RKO (cell line): ENCODE measurements around the gene USP36.
"Not testable (repeated sequence)": the region's sequence is repeated elsewhere in the genome, so short reads cannot be mapped to it uniquely, and the experiment has no call there.

Experiments used
- DNase-seq: peaks from one replicate; pipeline ENCODE4 v3.0.0-alpha.2; 2016; ENCODE audit warnings: low spot score

USP36 gene

GRCh38 chr17:78872486-78872885 lies 31.9 kb upstream of the USP36 start:
- no peak for DNase-seq

- no peak for DNase-seq
Observed at GRCh38 chr17:78870621-78871020, 30.0 kb upstream of the USP36 start.

- no peak for DNase-seq
Observed at GRCh38 chr17:78868391-78868790, 27.8 kb upstream of the USP36 start.

- not testable (repeated sequence) for DNase-seq
Observed at GRCh38 chr17:78867046-78867445, 26.4 kb upstream of the USP36 start.

GRCh38 chr17:78865682-78866390 lies 25.2 kb upstream of the USP36 start:
- DNase-seq = peak; percentile 78

- no peak for DNase-seq
Observed at GRCh38 chr17:78864117-78864516, 23.5 kb upstream of the USP36 start.

- DNase-seq = peak; percentile 95
Observed at GRCh38 chr17:78862073-78863023, 21.7 kb upstream of the USP36 start.

- no peak for DNase-seq
Observed at GRCh38 chr17:78861229-78861628, 20.6 kb upstream of the USP36 start.

- DNase-seq = peak; percentile 51
Observed at GRCh38 chr17:78859051-78859450, 18.4 kb upstream of the USP36 start.

- DNase-seq = no peak
Observed at GRCh38 chr17:78857266-78857665, 16.7 kb upstream of the USP36 start.

GRCh38 chr17:78855561-78856165 lies 15.0 kb upstream of the USP36 start:
- DNase-seq = no peak

GRCh38 chr17:78854508-78854907 lies 13.9 kb upstream of the USP36 start:
- DNase-seq = no peak

GRCh38 chr17:78853926-78854394 lies 13.3 kb upstream of the USP36 start:
- DNase-seq = no peak

GRCh38 chr17:78852709-78853121 lies 12.1 kb upstream of the USP36 start:
- peak; percentile 30 for DNase-seq

- DNase-seq = no peak
Observed at GRCh38 chr17:78849026-78849425, 8.4 kb upstream of the USP36 start.

GRCh38 chr17:78847052-78847451 lies 6.4 kb upstream of the USP36 start:
- DNase-seq = no peak

- DNase-seq = no peak
Observed at GRCh38 chr17:78844301-78845005, 3.8 kb upstream of the USP36 start.

GRCh38 chr17:78842881-78843565 lies 2.4 kb upstream of the USP36 start:
- DNase-seq = peak; percentile 69

GRCh38 chr17:78840530-78840779 lies 159 bp downstream of the USP36 start:
- DNase-seq = no peak

GRCh38 chr17:78839762-78840529 lies 668 bp downstream of the USP36 start:
- DNase-seq = peak; percentile 42

GRCh38 chr17:78839235-78839761 lies 1.3 kb downstream of the USP36 start:
- peak; percentile 91 for DNase-seq
